WTC11 (cell line): ENCODE measurements around the gene RAD18. TPM values are rescaled to one million over a fixed set of nuclear protein-coding genes. Genes with fewer than 3 reads are reported as not detected.
A peak's percentile ranks its signal among the peaks of the same experiment; 100 is the strongest.

Experiments
- ATAC-seq: fragments of 200-7000 bp; cut with Tn5 transposase; 2 replicates; pipeline ENCODE4 v1.10.0; 2021; ENCODE audit warnings: mild to moderate bottlenecking, moderate library complexity
- Bru-seq: library from RNA; stranded (reverse); fragments of 400-500 nt; gene quantifications from one replicate; lab custom pipeline; 2021; lab: Mats Ljungman, UMichigan
- CTCF ChIA-PET: fragments of 300-600 bp; sonication (Branson Sonifier 250); formaldehyde crosslinking; loops from one replicate; lab custom pipeline; 2021; ENCODE audit warnings: antibody characterized with exemption; lab: Charles Lee
- POLR2A ChIA-PET: fragments of 350-600 bp; sonication (Branson Sonifier 250); formaldehyde crosslinking; loops from one replicate; lab custom pipeline; 2021; ENCODE audit warnings: antibody characterized with exemption; lab: Charles Lee
- DNase-seq: peaks from one replicate; pipeline ENCODE4 v3.0.0; 2021; ENCODE audit warnings: low spot score
- H3K27ac Mint-ChIP-seq: 2 replicates; pipeline ENCODE4 v1.8.0; 2021; ENCODE audit warnings: mixed read lengths
- H3K27me3 Mint-ChIP-seq: 2 replicates; pipeline ENCODE4 v1.8.0; 2021; ENCODE audit warnings: low read depth, mild to moderate bottlenecking, moderate library complexity, mixed read lengths
- H3K36me3 Mint-ChIP-seq: 2 replicates; pipeline ENCODE4 v1.8.0; 2021; ENCODE audit warnings: mixed read lengths
- H3K4me1 Mint-ChIP-seq: 2 replicates; pipeline ENCODE4 v1.8.0; 2022; ENCODE audit warnings: mixed read lengths
- H3K4me3 Mint-ChIP-seq: 2 replicates; pipeline ENCODE4 v1.8.0; 2021; ENCODE audit warnings: mild to moderate bottlenecking, moderate library complexity, mixed read lengths
- H3K9me3 Mint-ChIP-seq: 2 replicates; pipeline ENCODE4 v1.8.0; 2021; ENCODE audit warnings: mixed read lengths
- ATF1 ChIP-seq: sonication (generic); formaldehyde crosslinking; IDR thresholded peaks from 2 replicates; pipeline ENCODE4 v1.8.1; 2023; ENCODE audit warnings: mild to moderate bottlenecking, moderate library complexity, missing genetic modification reagents
- CTCF ChIP-seq: fragments of 200-600 bp; IDR thresholded peaks from 2 replicates; pipeline ENCODE4 v1.8.0; 2022; ENCODE audit warnings: antibody characterized with exemption
- ESRRA ChIP-seq: sonication (generic); formaldehyde crosslinking; IDR thresholded peaks from 2 replicates; pipeline ENCODE4 v1.8.1; 2022; ENCODE audit warnings: mild to moderate bottlenecking, missing genetic modification reagents, borderline replicate concordance
- HMGA2 ChIP-seq: fragments of 250-450 bp; sonication (Bioruptor Pico); IDR thresholded peaks from 2 replicates; pipeline ENCODE4 v1.4.0; 2021; ENCODE audit warnings: mild to moderate bottlenecking, moderate library complexity
- MAX ChIP-seq: sonication (generic); formaldehyde crosslinking; IDR thresholded peaks from 2 replicates; pipeline ENCODE4 v1.8.0; 2022; ENCODE audit warnings: mild to moderate bottlenecking, missing genetic modification reagents
- MYBL2 ChIP-seq: sonication (generic); formaldehyde crosslinking; IDR thresholded peaks from 2 replicates; pipeline ENCODE4 v1.8.1; 2023; ENCODE audit warnings: mild to moderate bottlenecking, moderate library complexity, missing genetic modification reagents
- NR3C1 ChIP-seq: sonication (generic); formaldehyde crosslinking; conservative IDR thresholded peaks from 2 replicates; pipeline ENCODE4 v1.8.1; 2023; ENCODE audit warnings: low read depth, mild to moderate bottlenecking, missing genetic modification reagents
- OVOL2 ChIP-seq: fragments of 250-450 bp; sonication (Bioruptor Pico); IDR thresholded peaks from 2 replicates; pipeline ENCODE4 v1.9.0; 2021; ENCODE audit warnings: mild to moderate bottlenecking, borderline replicate concordance
- PRDM15 ChIP-seq: sonication (generic); formaldehyde crosslinking; IDR thresholded peaks from 2 replicates; pipeline ENCODE4 v1.8.0; 2022; ENCODE audit warnings: missing genetic modification reagents
- PRRX2 ChIP-seq: fragments of 250-450 bp; sonication (Bioruptor Pico); IDR thresholded peaks from 2 replicates; pipeline ENCODE4 v1.8.0; 2021; ENCODE audit warnings: mild to moderate bottlenecking
- RELA ChIP-seq: sonication (generic); formaldehyde crosslinking; IDR thresholded peaks from 2 replicates; pipeline ENCODE4 v1.8.1; 2022; ENCODE audit warnings: missing genetic modification reagents, mild to moderate bottlenecking, borderline replicate concordance
- TP53 ChIP-seq: sonication (generic); formaldehyde crosslinking; IDR thresholded peaks from 2 replicates; pipeline ENCODE4 v1.8.1; 2023; ENCODE audit warnings: mild to moderate bottlenecking, missing genetic modification reagents
- ZNF121 ChIP-seq: sonication (generic); formaldehyde crosslinking; IDR thresholded peaks from 2 replicates; pipeline ENCODE4 v1.8.0; 2023; ENCODE audit warnings: missing genetic modification reagents
- ZNF219 ChIP-seq: sonication (generic); formaldehyde crosslinking; IDR thresholded peaks from 2 replicates; pipeline ENCODE4 v1.8.0; 2023; ENCODE audit warnings: missing genetic modification reagents, mild to moderate bottlenecking, borderline replicate concordance
- ZNF263 ChIP-seq: sonication (generic); formaldehyde crosslinking; IDR thresholded peaks from 2 replicates; pipeline ENCODE4 v1.8.1; 2022; ENCODE audit warnings: low read depth, mild to moderate bottlenecking, moderate library complexity, missing genetic modification reagents
- ZNF317 ChIP-seq: sonication (generic); formaldehyde crosslinking; IDR thresholded peaks from 2 replicates; pipeline ENCODE4 v1.8.1; 2023; ENCODE audit warnings: low read depth, mild to moderate bottlenecking, moderate library complexity, missing genetic modification reagents, borderline replicate concordance
- ZNF671 ChIP-seq: fragments of 250-450 bp; sonication (Bioruptor Pico); IDR thresholded peaks from 2 replicates; pipeline ENCODE4 v1.8.0; 2021; ENCODE audit warnings: mild to moderate bottlenecking
- long read RNA-seq, 3 experiments: library from RNA in 1 of 3; library from capped mRNA in 1 of 3; library from polyadenylated mRNA in 1 of 3; unstranded in 2 of 3; stranded (forward) in 1 of 3; transcript quantifications; one replicate each; pipeline ENCODE4 v2.0.0, GENCODE V29; 2021
- total RNA-seq: library from RNA; stranded (reverse); gene quantifications from 3 replicates; pipeline ENCODE4 v1.2.3, GENCODE V29; 2021
- TF ChIP-seq, protein P1 (sequence below): sonication (generic); formaldehyde crosslinking; IDR thresholded peaks from 2 replicates; pipeline ENCODE4 v1.8.1; 2023; ENCODE audit warnings: mild to moderate bottlenecking, missing genetic modification reagents
- TF ChIP-seq, protein P2 (sequence below): sonication (generic); formaldehyde crosslinking; IDR thresholded peaks from 2 replicates; pipeline ENCODE4 v1.8.0; 2023; ENCODE audit warnings: missing genetic modification reagents
- TF ChIP-seq, protein P3 (sequence below): fragments of 250-450 bp; sonication (Bioruptor Pico); IDR thresholded peaks from 2 replicates; pipeline ENCODE4 v1.8.0; 2021; ENCODE audit warnings: mild to moderate bottlenecking
- TF ChIP-seq, protein P4 (sequence below): sonication (generic); formaldehyde crosslinking; IDR thresholded peaks from 2 replicates; pipeline ENCODE4 v1.8.0; 2023; ENCODE audit warnings: mild to moderate bottlenecking, missing genetic modification reagents
- TF ChIP-seq, protein P5 (sequence below): sonication (generic); formaldehyde crosslinking; IDR thresholded peaks from 2 replicates; pipeline ENCODE4 v1.8.0; 2022; ENCODE audit warnings: mild to moderate bottlenecking, missing genetic modification reagents

RAD18 gene
- total RNA-seq (20.9 to 24.4 TPM (median 22.9 TPM) in 3 replicates), Bru-seq, nascent RNA (percentile 81 among the genes with signal in this experiment)
- long read RNA-seq, experiment 1, full-length matches to known transcripts, result 79 of 97 reads
- long read RNA-seq, experiment 1, partial matches to known transcripts, result 5 of 97 reads
- long read RNA-seq, experiment 1, other reads (novel, unspliced or antisense), result 13 of 97 reads
- long read RNA-seq, experiment 2, full-length matches to known transcripts, result 8 of 24 reads
- long read RNA-seq, experiment 2, partial matches to known transcripts, result 3 of 24 reads
- long read RNA-seq, experiment 2, other reads (novel, unspliced or antisense), result 13 of 24 reads
- long read RNA-seq, experiment 3, full-length matches to known transcripts, result 23 of 27 reads
- long read RNA-seq, experiment 3, partial matches to known transcripts, result 1 of 27 reads
- long read RNA-seq, experiment 3, other reads (novel, unspliced or antisense), result 3 of 27 reads

GRCh38 chr3:8963137-8963853 is at the start of gene RAD18:
TSS of gene RAD18 (minus strand) at chr3:8963472. CDS start at chr3:8963385, 87 bp downstream.
- Mint-ChIP-seq H3K27me3 (no peaks in the 10 kb centered on the region; the same call in 1 of the 2 replicates), H3K36me3 (peaks cover 8% of the 10 kb centered on the region), H3K9me3 (no peaks in the 10 kb centered on the region), H3K4me1 (peaks cover 33% of the 10 kb centered on the region), H3K4me3 (peak within 1 kb of the TSS; percentile 95), H3K27ac (peak within 1 kb of the TSS; percentile 87)
- peak; percentile 80 for ATAC-seq
- ChIA-PET CTCF (interaction anchor here (1.6 kb wide), 1 partner anchor 25 kb away, joined by 4 read pairs; no protein-coding TSS in a partner anchor), POLR2A (interaction anchor here (0.6 kb wide), 1 partner anchor 422 kb away, joined by 3 read pairs; no protein-coding TSS in a partner anchor)
- DNase-seq, result peak; percentile 96
- TF ChIP-seq TP53 (CRISPR knock-in tag) (no peak), ESRRA (no peak), PRDM15 (CRISPR knock-in tag) (no peak), CTCF (no peak), ZNF263 (CRISPR knock-in tag) (no peak), ZNF671 (CRISPR knock-in tag) (no peak), ZNF219 (CRISPR knock-in tag) (no peak), ZNF121 (no peak), MYBL2 (CRISPR knock-in tag) (no peak), ZNF317 (CRISPR knock-in tag) (no peak), ATF1 (CRISPR knock-in tag) (peak; percentile 53; the same call in 1 of the 2 replicates), NR3C1 (CRISPR knock-in tag) (no peak), RELA (no peak), HMGA2 (CRISPR knock-in tag) (no peak), MAX (CRISPR knock-in tag) (peak; percentile 78), PRRX2 (no peak), OVOL2 (no peak)
- TF ChIP-seq, protein P1, sequence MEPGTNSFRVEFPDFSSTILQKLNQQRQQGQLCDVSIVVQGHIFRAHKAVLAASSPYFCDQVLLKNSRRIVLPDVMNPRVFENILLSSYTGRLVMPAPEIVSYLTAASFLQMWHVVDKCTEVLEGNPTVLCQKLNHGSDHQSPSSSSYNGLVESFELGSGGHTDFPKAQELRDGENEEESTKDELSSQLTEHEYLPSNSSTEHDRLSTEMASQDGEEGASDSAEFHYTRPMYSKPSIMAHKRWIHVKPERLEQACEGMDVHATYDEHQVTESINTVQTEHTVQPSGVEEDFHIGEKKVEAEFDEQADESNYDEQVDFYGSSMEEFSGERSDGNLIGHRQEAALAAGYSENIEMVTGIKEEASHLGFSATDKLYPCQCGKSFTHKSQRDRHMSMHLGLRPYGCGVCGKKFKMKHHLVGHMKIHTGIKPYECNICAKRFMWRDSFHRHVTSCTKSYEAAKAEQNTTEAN (CRISPR knock-in tag), result no peak
- TF ChIP-seq, protein P2, sequence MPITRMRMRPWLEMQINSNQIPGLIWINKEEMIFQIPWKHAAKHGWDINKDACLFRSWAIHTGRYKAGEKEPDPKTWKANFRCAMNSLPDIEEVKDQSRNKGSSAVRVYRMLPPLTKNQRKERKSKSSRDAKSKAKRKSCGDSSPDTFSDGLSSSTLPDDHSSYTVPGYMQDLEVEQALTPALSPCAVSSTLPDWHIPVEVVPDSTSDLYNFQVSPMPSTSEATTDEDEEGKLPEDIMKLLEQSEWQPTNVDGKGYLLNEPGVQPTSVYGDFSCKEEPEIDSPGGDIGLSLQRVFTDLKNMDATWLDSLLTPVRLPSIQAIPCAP (CRISPR knock-in tag), result 0 out of 2 replicates have a peak, but pooled peaks have one; percentile 28
- TF ChIP-seq, protein P3, sequence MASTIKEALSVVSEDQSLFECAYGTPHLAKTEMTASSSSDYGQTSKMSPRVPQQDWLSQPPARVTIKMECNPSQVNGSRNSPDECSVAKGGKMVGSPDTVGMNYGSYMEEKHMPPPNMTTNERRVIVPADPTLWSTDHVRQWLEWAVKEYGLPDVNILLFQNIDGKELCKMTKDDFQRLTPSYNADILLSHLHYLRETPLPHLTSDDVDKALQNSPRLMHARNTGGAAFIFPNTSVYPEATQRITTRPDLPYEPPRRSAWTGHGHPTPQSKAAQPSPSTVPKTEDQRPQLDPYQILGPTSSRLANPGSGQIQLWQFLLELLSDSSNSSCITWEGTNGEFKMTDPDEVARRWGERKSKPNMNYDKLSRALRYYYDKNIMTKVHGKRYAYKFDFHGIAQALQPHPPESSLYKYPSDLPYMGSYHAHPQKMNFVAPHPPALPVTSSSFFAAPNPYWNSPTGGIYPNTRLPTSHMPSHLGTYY (CRISPR knock-in tag), result no peak
- TF ChIP-seq, protein P4, sequence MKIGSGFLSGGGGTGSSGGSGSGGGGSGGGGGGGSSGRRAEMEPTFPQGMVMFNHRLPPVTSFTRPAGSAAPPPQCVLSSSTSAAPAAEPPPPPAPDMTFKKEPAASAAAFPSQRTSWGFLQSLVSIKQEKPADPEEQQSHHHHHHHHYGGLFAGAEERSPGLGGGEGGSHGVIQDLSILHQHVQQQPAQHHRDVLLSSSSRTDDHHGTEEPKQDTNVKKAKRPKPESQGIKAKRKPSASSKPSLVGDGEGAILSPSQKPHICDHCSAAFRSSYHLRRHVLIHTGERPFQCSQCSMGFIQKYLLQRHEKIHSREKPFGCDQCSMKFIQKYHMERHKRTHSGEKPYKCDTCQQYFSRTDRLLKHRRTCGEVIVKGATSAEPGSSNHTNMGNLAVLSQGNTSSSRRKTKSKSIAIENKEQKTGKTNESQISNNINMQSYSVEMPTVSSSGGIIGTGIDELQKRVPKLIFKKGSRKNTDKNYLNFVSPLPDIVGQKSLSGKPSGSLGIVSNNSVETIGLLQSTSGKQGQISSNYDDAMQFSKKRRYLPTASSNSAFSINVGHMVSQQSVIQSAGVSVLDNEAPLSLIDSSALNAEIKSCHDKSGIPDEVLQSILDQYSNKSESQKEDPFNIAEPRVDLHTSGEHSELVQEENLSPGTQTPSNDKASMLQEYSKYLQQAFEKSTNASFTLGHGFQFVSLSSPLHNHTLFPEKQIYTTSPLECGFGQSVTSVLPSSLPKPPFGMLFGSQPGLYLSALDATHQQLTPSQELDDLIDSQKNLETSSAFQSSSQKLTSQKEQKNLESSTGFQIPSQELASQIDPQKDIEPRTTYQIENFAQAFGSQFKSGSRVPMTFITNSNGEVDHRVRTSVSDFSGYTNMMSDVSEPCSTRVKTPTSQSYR (CRISPR knock-in tag), result no peak
- TF ChIP-seq, protein P5, sequence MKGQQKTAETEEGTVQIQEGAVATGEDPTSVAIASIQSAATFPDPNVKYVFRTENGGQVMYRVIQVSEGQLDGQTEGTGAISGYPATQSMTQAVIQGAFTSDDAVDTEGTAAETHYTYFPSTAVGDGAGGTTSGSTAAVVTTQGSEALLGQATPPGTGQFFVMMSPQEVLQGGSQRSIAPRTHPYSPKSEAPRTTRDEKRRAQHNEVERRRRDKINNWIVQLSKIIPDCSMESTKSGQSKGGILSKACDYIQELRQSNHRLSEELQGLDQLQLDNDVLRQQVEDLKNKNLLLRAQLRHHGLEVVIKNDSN (CRISPR knock-in tag), result no peak
